ENCODE data around the gene SH2D3A.
"Not testable (repeated sequence)": the region's sequence is repeated elsewhere in the genome, so short reads cannot be mapped to it uniquely, and the experiment has no call there.

Gene SH2D3A

DNA sequence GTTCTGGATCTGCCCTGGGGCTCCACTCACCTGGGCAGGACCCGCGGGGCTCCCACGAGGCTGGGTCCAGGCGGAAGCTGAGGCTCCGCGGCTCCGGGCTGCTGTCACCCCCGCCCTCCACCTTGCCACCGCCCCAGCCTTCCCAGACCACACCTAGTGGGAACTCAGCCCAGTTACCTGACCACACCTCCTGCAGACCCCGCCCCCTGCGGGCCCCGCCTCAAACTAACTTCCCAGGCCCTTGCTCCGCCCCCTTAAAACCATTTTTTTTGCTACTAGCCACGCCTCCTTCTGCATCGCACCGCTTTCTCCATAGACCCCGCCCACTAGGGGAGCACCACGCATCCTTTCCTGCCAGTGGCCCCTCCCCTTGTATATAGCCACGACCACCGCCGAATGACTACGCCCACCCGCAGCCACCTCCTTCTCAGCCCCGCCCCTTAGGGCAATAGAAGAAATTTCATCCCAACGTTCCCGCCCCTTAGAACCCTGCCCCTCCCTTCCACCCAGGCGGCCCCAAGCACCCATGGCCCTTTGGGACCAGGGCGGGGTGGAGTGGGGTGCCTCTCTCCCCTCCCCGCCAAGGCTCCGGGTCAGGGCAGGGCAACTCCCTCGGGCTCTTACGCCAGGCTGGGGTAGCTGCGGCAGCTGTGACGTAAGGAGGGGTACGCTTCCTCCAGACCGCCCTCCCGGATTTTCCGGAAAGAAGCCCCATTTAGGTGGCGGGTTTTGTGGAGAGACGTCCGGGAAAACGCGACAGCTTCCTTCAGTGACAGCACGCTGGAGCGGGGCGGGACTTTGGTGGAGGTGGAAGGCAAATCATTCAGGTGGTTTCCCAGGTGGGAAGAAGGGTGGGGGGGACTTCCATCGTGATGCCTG, at the start of gene SH2D3A:
Gene SH2D3A (minus strand): TSS at position 79 of the 879 bp plus-strand sequence. CDS start 3,687 bp downstream, outside the sequence.
- DNase-seq (ENCODE audit: low spot score): peak; percentile 92

DNA sequence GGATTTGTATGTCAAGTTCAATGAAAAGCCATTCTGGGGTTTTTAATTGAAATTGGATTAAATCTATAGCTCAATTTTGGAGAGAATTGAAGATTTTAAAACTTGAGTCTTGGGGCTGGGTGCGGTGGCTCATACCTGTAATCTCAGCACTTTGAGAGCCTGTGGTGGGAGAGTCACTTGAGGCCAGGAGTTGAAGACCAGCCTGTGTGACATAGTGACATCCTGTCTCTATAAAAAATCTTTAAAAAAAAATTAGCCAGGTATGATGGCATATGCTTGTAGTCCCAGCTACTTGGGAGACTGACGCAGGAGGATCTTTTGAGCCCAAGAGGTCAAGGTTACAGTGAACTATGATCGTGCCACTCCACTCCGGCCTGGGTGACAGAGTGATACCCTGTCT, 46.4 kb upstream of the SH2D3A start:
- no peak for DNase-seq (ENCODE audit: low spot score)

DNA sequence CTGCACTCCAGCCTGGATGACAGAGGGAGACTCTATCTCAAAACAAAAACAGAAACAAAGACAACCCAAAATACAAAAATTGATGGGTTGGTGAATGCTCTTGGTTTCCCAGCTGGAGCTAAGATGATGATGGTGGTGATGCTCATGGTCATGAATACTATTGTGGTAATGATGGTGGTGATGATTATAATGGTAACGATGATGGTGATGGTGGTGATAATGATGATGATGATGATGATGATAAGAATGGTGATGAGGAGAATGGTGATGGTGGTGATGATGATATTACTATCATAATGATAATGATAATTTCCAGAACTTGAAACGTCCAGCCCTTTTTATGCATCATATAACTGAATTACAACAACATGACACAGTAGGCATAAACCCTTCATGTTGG, 45.4 kb upstream of the SH2D3A start:
- no peak for DNase-seq (ENCODE audit: low spot score)

DNA sequence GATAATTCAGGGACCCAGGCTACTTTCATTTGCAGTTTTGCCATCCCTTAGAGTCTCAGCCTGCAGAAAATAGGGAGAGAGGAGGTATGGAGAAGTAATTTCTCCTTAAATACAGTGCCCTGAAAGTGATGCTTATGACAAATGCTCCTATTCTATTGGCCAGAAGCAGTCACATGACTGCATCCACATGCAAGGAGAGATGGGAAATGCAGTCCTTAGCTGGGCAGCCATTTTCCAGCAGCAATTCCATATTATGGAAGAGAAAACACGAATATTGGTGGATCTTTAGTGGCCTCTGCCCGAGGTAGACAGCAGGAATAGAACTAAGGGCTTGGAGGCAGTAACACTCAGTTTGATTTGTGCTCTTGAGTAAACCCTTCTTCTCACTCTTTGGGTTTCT, 44.7 kb upstream of the SH2D3A start:
- no peak for DNase-seq (ENCODE audit: low spot score)

GRCh38 chr19:6811378-6811777, 44.1 kb upstream of the SH2D3A start:
- no peak for DNase-seq (ENCODE audit: low spot score)

DNA sequence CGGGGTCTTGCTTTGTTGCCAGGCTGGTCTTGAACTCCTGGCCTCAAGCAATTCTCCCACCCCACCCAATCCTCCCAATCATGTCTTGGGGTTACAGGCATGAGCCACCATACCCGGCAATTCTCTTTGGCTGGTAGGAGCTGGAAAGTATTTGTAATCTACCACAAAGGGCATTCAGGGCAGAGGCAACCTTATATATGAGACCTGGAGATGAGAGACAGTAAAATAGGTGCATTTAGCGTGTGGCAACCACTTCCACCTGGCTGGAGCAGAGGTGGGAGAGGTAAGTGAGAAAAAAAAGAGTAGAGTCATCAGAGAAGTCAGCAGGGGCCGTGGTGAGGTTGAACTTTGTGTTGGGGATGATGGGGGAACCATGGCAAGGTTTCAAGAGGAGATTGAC, 42.0 kb upstream of the SH2D3A start:
- DNase-seq (ENCODE audit: low spot score): no peak

GRCh38 chr19:6808494-6808893, 41.3 kb upstream of the SH2D3A start:
- no peak for DNase-seq (ENCODE audit: low spot score)

DNA sequence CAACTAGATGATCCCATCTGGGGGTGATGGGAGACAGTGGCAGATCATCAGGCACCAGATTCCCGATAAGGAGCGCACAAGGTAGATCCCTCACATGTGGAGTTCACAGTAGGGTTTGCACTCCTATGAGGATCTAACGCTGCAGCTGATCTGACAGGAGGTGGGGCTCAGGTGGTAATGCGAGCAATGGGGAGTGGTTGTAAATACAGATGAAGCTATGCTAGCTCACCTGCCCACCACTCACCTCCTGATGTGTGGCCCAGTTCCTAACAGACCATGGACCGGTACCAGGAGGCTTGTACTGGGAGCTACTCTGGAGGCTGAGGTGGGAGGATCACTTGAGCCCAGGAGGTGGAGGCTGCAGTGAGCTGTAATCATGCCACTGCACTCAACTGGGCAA, 40.1 kb upstream of the SH2D3A start:
- DNase-seq (ENCODE audit: low spot score): no peak

- no peak for DNase-seq (ENCODE audit: low spot score)
These were observed 39.3 kb upstream of the SH2D3A start for GRCh38 chr19:6806488-6806887.

DNA sequence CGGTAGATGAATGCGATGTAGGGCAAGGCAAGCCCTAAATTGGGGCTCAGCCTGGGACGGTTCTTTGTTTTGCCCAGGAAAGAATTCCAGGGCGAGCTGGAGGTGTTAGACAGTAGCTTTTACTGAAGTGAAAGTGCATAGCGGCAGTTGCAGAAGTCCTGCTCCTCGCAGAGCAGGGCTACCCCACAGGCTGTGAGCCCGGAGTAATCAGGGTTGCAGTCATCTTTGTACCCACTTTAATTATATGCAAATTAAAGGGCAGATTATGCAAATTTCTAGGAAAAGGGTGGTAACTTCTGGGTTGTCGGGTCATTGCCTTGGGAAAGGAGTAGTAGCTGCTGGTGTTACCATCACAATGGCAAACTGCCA, 35.8 kb upstream of the SH2D3A start:
- DNase-seq (ENCODE audit: low spot score): no peak

DNA sequence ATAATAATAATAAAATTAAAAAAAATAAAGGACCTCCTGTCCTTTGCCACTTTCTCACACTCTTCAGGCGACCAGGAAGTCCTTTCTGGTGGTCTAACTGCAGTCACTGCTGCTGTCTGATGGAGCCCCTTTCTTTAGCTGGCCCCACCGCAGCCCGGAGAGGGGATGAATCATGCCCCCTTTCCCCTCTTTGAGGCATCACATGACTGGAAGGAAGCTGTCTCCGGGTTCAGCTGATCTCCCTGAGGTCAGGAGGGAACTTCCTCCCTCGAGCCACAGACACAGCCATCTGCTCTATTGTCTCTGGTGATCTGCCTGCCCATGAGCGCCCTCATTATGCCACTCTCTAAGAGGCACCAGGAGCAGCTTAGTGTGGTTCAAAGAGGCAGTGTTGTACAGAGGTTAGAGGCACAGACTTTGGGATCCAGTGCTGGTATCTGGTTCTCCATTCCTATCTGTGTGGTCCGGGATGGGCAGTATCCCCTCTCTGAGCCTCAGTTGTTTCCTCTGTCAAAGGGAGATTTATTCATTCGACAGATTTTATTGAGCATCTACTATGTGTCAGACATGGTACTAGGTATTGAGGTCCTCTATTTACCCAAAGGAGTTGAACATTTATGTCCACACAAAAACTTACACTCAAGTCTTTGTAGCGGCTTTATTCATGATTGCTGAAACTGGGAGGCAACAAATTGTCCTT, 35.3 kb upstream of the SH2D3A start:
- no peak for DNase-seq (ENCODE audit: low spot score)

GRCh38 chr19:6801485-6802086, 34.4 kb upstream of the SH2D3A start:
- no peak for DNase-seq (ENCODE audit: low spot score)

GRCh38 chr19:6800991-6801484, 33.8 kb upstream of the SH2D3A start:
- DNase-seq (ENCODE audit: low spot score): no peak

DNA sequence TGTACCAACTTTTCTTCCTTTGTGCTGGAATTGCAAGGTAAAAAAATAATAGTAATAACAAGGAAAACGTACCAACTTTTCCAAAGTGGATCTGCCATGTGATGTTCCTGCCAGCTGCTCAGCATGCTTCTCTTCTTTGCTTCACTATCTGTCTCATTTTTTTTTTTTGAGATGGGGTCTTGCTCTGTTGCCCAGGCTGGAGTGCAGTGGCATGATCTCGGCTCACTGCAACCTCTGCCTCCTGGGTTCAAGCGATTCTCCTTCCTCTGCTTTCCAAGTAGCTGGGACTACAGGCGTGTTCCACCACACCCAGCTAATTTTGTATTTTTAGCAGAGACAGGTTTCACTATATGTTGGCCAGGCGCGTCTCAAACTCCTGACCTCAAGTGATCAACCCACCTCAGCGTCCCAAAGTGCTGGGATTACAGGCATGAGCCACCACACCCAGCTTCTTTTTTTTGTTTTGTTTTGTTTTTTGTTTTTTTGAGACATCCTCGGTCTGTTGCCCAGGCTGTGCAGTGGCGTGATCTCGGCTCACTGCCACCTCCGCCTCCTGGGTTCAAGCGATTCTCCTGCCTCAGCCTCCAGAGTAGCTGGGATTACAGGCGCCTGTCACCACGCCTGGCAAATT, 33.0 kb upstream of the SH2D3A start:
- DNase-seq (ENCODE audit: low spot score): not testable (repeated sequence)

DNA sequence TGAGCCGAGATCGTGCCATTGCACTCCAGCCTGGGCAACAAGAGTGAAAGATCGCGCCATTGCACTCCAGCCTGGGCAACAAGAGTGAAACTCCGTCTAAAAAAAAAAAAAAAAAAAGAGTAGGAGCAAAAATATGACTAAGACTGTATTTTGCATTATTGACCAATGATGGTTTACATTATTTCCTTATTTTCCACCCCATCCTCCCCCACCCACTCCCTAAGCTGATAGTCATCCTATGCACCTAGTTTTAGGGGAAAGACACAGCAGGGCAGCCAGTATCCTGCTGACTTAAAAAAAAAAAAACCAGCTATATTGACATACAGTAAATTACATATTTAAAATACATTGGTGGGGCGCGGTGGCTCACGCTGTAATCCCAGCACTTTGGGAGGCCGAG, 30.4 kb upstream of the SH2D3A start:
- no peak for DNase-seq (ENCODE audit: low spot score)

GRCh38 chr19:6796278-6796677, 29.0 kb upstream of the SH2D3A start:
- DNase-seq (ENCODE audit: low spot score): no peak

GRCh38 chr19:6794686-6795431, 27.6 kb upstream of the SH2D3A start:
- DNase-seq (ENCODE audit: low spot score): no peak

GRCh38 chr19:6793973-6794372, 26.7 kb upstream of the SH2D3A start:
- no peak for DNase-seq (ENCODE audit: low spot score)

- no peak for DNase-seq (ENCODE audit: low spot score)
These were observed 26.2 kb upstream of the SH2D3A start for GRCh38 chr19:6793411-6793810.

GRCh38 chr19:6791237-6791636, 24.0 kb upstream of the SH2D3A start:
- DNase-seq (ENCODE audit: low spot score): no peak
